Hematopoietic multipotent progenitor cell (in vitro differentiated cells): ENCODE data around the gene OR4C45. TPM values are rescaled to one million over a fixed set of nuclear protein-coding genes. Genes with fewer than 3 reads are reported as not detected.
"Not testable (repeated sequence)": the region's sequence is repeated elsewhere in the genome, so short reads cannot be mapped to it uniquely, and the experiment has no call there.

Experiments used
- DNase-seq, 3 donors: peaks; one replicate each; pipeline ENCODE4 v3.0.0-alpha.2; 2011 to 2015; ENCODE audit warnings: low read depth in 2 of 3, low spot score in 2 of 3
- total RNA-seq: library from RNA; depleted of rRNA; stranded (reverse); fragments of >200 nt; gene quantifications from one replicate; pipeline ENCODE4 v1.2.3, GENCODE V29; 2012

Gene OR4C45
- total RNA-seq = not detected

DNA sequence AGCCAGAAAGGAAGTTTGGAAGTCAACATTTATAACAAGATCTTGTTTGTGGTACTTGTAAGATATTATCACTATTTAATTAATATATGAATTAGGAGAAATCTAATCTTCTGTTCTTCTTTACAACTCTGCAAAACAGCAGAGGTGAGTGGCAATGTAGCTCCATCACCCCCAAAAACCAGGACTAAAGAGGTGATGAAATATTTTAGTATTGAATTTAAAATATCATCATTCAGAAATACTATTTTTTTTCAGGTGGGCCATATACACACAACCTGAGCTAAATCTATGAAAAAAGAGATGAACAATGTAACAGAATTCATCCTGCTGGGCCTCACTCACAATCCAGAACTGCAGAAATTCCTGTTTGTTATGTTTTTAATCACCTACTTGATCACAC, at the start of gene OR4C45:
TSS of gene OR4C45 (plus strand) at position 301 of the 400 bp plus-strand sequence.
- DNase-seq = no peak

DNA sequence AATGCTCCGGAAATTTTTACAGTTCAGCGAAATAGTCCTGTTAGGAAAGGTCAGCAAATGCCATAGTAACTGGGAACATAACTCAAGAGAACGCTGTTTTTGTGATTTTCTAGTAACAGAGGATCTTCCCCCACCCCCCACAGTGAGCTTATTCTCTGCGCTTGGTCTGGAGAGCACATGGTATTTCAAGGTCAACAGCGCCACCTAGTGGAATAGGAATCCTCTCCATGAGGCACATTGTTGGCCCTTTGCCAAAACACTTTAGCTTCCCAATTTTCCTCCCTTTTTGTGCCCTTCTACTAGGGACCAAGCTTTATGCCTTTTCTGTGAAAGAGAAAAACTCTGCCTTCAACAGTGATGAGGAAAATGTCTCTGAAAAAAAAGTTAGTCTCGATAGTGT, 37.1 kb upstream of the OR4C45 start:
- peak in 2 of 3 donors; percentile 25 to 54 for DNase-seq

DNA sequence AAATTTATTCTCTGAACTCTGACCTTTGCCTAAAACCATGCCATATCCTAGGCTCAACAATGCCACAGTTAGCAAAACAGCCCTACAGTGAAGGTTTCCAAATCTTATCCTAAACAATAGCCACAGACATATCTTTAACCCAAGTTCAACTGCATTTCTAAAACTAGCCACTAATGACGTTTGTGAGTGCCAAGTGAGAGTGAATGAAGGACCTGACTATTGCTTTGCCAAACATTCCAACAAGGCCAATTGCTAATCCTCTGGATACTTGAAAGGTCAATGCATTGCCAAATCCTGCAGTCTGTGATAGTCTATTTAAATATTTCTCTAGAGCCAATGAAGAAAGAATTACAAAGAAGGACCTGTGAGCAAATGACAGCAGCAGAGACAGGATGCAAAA, 2.5 kb upstream of the OR4C45 start:
- no peak for DNase-seq

DNA sequence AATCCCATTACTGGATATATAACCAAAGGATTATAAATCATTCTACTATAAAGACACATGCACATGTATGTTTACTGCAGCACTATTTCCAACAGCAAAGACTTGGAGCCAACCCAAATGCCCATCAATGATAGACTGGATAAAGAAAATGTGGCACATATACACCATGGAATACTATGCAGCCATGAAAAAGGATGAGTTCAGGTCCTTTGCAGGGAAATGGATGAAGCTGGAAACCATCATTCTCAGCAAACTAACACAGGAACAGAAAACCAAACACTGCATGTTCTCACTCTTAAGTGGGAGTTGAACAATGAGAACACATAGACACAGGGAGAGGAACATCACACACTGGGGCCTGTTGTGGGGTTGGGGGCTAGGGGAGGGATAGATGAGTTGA, 3.6 kb downstream of the OR4C45 start:
- DNase-seq = not testable (repeated sequence)

DNA sequence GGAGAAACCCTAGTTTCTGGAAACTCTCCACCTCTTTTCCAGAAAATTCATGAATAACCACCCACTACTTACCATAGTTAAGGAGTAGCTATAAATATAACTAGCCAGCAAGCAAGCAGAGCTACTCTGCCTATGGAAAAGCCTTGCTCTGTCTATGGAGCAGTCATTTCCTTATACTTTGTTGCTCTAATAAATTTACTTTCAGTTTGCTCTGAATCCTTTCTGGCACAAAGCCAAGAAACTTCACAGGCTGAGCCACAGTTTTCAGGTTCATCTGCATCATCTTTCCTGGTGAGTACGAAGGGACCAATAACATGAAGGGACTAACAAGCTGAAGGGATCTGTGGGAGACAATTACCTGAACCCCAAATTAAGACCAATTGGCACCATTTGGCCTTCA, 4.6 kb downstream of the OR4C45 start:
- DNase-seq = no peak

DNA sequence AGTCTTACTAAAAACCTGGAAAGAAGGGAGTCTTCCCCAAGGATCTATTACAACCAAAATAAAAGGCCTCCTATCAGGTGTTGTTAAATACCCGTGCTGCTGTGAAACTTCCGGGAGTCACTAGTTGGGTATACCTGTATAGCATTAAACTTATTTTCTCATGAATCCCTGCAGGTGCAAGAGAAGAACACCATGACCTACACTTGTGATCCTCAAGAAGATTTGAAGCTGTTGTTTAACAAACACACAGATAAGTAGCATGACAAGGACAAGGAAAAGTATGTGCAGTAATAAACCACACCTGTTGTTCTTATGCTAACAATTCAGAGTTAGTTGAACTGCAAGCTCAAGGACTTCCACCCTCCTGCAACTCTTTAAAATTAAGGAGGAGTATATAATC, 12.0 kb downstream of the OR4C45 start:
- no peak for DNase-seq

DNA sequence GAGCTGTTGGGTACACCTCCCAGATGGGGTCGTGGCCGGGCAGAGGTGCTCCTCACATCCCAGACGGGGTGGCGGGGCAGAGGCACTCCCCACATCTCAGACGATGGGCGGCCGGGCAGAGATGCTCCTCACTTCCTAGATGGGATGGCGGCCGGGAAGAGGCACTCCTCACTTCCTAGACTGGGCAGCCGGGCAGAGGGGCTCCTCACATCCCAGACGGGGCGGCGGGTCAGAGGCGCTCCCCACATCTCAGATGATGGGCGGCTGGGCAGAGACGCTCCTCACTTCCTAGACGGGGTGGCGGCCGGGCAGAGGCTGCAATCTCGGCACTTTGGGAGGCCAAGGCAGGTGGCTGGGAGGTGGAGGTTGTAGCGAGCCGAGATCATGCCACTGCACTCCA, 30.4 kb downstream of the OR4C45 start:
- not testable (repeated sequence) for DNase-seq

DNA sequence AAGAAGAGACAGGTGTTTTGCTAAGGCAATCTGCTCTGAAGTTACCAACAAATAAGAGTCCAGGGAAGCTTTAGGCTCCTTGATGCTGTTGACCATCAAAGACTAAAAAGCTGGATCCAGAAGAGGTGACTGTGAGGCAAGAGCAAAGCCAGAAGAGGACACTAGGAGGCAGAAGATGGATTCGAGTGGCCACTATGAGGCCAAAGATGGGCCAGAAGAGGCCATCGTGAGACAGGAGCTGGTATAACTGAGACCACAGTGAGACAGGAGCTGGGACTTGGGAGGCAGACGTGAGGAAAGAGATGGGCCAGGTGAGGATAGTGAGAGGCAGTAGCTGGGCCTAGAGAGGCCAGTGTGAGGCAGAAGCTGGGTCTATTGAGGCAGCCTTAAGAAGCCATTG, 37.7 kb downstream of the OR4C45 start:
- no peak for DNase-seq

DNA sequence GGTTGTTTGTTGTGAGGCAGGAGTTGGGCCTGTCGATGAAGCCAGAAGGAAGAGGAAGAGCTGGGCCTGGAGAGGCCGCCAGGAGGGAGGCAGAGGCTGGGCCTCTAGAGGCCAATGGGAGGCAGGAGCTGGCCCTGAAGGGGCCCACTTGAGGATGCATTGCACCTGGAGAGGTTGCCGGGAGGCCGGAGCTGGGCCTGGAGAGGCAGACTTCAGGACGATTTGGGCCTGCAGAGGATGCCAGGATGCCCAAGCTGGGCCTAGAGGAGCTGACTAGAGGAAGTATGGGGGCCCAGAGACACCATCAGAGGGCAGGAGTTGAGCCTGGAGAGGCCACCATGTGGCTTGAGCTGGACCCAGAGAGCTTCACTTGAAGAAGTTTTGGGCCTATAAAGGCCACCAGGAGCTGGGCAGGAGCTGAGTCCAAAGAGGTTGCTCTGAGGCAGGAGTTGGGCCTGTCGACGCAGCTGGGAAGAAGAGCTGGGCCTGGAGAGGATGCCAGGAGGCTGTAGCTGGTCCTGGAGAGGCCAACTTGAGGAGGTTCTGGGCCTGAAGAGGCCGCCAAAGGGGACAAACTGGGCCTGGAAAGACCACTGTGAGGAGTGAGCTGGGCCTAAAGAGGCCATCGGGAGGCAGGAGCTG, 39.0 kb downstream of the OR4C45 start:
- no peak for DNase-seq

DNA sequence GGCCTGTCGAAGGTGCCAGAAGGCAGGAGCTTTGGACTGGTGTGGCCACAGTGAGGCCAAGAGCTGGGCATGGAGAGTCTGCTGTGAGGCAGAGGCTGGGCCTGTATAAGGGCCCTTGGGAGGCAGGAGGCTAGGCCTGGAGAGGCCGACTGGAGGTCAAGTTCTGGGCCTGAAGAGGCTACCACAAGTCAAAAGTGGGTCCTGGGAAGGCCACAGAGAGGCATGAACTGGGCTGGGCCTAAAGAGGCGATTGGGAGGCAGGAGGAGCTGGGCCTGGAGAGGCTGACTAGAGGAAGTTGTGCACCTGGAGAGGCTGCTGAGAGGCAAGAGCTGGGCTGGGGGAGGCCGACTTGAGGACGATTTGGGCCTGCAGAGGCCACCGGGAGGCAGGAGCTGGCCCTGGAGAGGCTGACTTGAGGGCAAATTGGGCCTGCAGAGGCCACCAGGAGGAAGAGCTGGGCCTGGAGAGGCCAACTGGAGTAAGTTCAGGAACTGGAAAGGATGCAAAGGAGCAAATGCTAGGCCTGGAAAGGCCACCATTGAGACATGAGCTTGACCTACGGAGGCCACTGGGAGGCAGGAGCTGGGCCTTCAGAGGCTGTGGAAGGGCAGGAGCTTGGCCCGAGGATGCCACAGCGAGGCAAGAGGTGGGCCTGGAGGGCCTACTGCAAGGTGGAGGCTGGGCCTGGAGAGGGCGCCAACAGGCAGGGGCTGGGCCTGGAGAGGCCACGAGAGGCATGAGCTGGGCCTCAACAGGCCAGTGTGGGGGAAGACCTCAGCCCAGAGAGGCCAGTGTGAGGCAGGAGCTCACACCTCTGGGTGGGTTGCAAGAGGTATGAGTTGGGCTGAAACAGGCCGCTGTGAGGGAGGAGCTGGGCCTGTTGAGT, 39.8 kb downstream of the OR4C45 start:
- DNase-seq = no peak

DNA sequence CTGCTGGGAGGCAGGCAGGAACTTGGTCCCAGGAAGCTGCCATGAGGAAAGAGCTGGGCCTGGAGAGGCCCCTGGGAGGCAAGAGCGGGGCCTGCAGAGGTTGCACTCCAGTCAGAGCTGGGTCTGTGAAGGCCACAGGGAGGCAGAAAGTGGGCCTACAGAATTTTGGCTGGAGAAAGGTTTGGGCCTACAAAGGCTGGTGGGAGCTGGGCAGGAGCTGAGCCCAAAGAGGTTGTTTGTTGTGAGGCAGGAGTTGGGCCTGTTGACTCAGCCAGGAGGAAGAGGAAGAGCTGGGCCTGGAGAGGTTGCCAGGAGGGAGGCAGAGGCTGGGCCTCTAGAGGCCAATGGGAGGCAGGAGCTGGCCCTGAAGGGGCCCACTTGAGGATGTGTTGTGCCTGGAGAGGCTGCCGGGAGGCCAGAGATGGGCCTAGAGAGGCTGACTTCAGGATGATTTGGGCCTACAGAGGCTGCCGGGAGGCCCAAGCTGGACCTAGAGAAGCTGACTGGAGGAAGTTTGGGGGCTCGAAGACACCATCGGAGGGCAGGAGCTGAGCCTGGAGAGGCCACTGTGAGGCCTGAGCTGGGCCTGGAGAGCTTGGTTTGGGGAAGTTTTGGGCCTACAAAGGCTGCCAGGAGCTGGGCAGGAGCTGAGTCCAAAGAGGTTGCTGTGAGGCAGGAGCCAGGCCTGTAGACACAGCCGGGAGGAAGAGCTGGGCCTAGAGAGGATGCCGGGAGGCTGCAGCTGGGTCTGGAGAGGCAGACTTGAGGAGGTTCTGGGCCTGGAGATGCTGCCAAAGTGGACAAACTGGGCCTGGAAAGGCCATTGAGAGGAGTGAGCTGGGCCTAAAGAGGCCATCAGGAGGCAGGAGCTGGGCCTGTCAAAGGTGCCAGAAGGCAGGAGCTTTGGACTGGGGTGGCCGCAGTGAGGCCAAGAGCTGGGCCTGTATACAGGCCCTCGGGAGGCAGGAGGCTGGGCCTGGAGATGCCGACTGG, 40.7 kb downstream of the OR4C45 start:
- DNase-seq = no peak

DNA sequence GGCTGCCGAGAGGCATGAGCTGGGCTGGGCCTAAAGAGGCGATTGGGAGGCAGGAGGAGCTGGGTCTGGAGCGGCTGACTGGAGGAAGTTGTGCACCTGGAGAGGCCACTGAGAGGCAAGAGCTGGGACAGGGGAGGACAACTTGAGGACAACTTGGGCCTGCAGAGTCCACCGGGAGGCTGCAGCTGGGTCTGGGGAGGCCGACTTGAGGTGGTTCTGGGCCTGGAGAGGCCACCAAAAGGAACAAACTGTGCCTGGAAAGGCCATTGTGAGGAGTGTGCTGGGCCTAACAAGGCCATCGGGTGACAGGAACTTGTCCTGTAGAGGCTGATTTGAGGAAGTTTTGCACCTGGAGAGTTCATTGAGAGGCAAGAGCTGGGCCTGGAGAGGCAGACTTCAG, 41.5 kb downstream of the OR4C45 start:
- DNase-seq = no peak

DNA sequence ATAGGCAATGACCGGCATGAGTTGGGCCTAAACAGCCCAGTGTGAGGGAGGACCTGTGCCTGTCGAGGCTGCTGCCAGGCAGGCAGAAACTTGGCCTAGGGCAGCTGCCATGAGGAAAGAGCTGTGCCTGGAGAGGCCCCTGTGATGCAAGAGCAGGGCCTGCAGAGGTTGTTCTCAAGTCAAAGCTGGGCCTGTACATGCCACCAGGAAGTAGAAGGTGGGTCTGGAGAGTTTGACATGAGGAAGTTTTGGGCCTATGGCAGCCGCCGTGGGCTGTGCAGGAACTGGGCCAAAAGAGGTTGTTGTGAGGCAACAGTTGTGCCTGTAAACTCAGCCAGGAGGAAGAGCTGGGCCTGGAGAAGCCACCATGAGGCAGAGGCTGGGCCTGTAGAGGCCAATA, 43.2 kb downstream of the OR4C45 start:
- no peak for DNase-seq

DNA sequence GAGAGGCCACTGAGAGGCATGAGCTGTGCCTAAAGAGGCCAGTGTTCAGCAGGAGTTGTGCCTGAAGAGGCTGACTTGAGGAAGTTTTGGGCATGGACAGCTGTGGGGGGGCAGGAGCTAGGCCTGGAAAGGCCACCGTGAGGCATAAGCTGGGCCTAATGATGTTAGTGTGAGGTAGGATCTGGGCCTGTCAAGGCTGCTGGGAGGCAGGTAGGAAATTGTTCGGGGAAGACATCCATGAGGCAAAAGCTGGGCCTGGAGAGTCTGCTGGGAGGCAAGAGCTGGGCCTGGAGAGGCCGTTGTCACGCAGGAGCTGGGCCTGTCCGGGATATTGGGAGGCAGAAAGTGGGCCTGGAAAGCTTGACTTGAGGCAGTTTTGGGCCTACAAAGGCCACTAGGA, 44.9 kb downstream of the OR4C45 start:
- no peak for DNase-seq

DNA sequence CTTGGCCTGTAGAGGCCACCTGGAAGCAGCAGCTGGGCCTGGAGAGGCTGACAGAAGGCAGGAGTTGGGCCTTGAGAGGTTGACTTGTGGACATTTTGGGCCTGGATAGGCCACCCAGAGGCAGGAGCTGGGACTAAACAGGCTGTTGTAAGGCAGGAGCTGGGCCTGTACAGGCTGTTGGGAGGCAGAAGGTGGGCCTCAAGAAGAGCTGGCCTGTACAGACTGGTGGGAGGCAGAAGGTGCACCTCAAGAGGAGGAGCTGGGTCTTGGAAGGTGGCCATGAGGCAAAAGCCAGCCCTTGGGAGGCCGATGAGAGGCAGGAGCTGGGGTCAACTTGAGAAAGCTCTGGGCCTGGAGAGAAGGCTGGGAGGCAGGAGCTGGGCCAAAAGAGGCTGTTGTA, 45.3 kb downstream of the OR4C45 start:
- DNase-seq = no peak

DNA sequence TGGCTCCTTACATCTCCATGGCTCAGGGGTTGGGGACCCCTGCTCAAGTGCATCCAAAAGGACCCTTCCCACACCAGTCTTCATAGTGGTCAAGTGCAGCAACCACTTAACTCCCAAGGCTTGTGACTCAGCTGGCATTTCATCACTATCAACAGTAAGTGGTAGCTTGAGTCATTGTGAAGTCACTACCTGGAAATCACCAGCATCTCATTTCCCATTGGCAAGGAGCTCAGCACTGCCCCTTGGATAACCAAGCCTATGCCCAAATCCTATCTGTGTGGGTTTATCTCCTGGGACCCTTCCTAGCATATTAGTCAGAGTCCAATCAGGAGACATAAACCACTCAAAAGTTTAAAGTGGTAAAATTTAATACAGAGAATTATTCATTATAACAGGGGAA, 46.3 kb downstream of the OR4C45 start:
- not testable (repeated sequence) for DNase-seq

DNA sequence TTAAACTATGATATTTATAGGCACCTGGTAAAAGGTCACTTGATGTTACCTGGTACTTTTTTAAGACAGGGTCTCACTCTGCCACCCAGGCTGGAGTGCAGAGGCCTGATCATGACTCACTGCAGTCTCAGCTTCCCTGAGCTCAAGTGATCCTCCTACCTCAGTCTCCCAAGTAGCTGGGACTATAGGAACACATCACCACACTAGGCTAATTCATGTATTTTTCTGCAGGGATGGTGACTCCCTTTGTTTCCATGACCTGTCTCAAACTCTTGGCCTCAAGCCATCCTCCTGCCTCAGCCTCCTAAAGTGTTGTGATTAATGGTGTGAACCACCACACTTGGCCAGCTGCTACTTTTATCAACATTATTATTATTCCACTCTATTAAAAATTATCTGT, 47.6 kb downstream of the OR4C45 start:
- no peak for DNase-seq
